Gastrocnemius medialis (tissue), 4 donors: ENCODE results near the gene IRF5. TPM values are rescaled to one million over a fixed set of nuclear protein-coding genes. Genes with fewer than 3 reads are reported as not detected.

ENCODE experiments used
- ATAC-seq, 2 donors: fragments of 150-250 bp; one replicate each; pipeline ENCODE4 v1.9.1; 2016
- DNase-seq, 2 donors: peaks; one replicate each; pipeline ENCODE4 v3.0.0-alpha.2; 2019
- H3K27ac ChIP-seq, 4 donors: fragments of 200-600 bp; sonication (generic); 1 replicate in 1 of 4; 2 replicates in 3 of 4; pipeline ENCODE4 v1.5.1; 2016 to 2018; ENCODE audit warnings: mild to moderate bottlenecking in 2 of 4, moderate library complexity in 1 of 4
- H3K27me3 ChIP-seq, 3 donors: fragments of 200-600 bp; sonication (generic) in 2 of 3; 1 replicate in 1 of 3; 2 replicates in 2 of 3; pipeline versions ENCODE4 v1.5.1 to v1.6.0; 2016 to 2019; ENCODE audit warnings: mild to moderate bottlenecking in 1 of 3, moderate library complexity in 1 of 3
- H3K36me3 ChIP-seq, 2 donors: fragments of 200-600 bp; sonication (generic) in 1 of 2; one replicate each; pipeline ENCODE4 v1.5.1; 2017 to 2018
- H3K4me1 ChIP-seq, 2 donors: fragments of 200-600 bp; sonication (generic) in 1 of 2; one replicate each; pipeline ENCODE4 v1.5.1; 2016 to 2017; ENCODE audit warnings: mild to moderate bottlenecking in 2 of 2
- H3K4me3 ChIP-seq, 4 donors: fragments of 200-600 bp; sonication (generic) in 3 of 4; 1 replicate in 1 of 4; 2 replicates in 3 of 4; pipeline ENCODE4 v1.5.1; 2016 to 2019; ENCODE audit warnings: mild to moderate bottlenecking in 2 of 4
- H3K9me3 ChIP-seq, 3 donors: fragments of 200-600 bp; sonication (generic) in 2 of 3; 1 replicate in 1 of 3; 2 replicates in 2 of 3; pipeline ENCODE4 v1.5.1; 2016 to 2019
- CTCF ChIP-seq, 5 experiments: fragments of 450-650 bp in 3 of 5; fragments of 200-600 bp in 2 of 5; sonication (generic) in 2 of 5; IDR thresholded peaks in 4 of 5; conservative IDR thresholded peaks in 1 of 5; 1 replicate in 4 of 5; 2 replicates in 1 of 5; pipeline ENCODE4 v1.5.1; 2016 to 2019; ENCODE audit warnings: antibody characterized with exemption in 5 of 5, mild to moderate bottlenecking in 3 of 5, moderate library complexity in 3 of 5
- POLR2A ChIP-seq, 2 donors: fragments of 450-650 bp; IDR thresholded peaks; one replicate each; pipeline ENCODE4 v1.6.1; 2017; ENCODE audit warnings: antibody characterized with exemption in 2 of 2, mild to moderate bottlenecking in 2 of 2, moderate library complexity in 2 of 2
- in situ Hi-C, 4 donors: fragments of 200-750 bp; cut with MboI; loops; one replicate each; pipeline versions ENCODE4 v1.15.0 to v1.8.0; 2017; ENCODE audit warnings: low sequenced_read_pairs in 4 of 4
- intact Hi-C: fragments of 100-400 bp; cut with DNase I; formaldehyde crosslinking; loops from one replicate; pipeline ENCODE4 v1.15.1; 2023; ENCODE audit warnings: low total_unique reads
- total RNA-seq, 4 donors: library from RNA; depleted of rRNA; stranded (reverse); fragments of >200 nt; gene quantifications; one replicate each; pipeline versions ENCODE4 v1.1.0 to v1.2.3, GENCODE V29; 2016

The IRF5 gene
- total RNA-seq, 4 donors from 2014 or later = 0.27 to 3.8 (median 2.8) TPM

GRCh38 chr7:128948312-128948973, 10.7 kb downstream of the IRF5 start:
- H3K4me1 ChIP-seq = no peaks in the 10 kb centered on the region
- H3K9me3 ChIP-seq = no peaks in the 10 kb centered on the region
- DNase-seq (no peak), ATAC-seq (no peak)
- no peak overlapping the region for H3K27ac ChIP-seq
- H3K27me3 ChIP-seq = no peaks in the 10 kb centered on the region
- TF ChIP-seq POLR2A (IDR thresholded peaks at IDR 0.05) = no peak
- TF ChIP-seq CTCF (IDR thresholded peaks at IDR 0.05 in 4 of 5, conservative IDR thresholded peaks at IDR 0.05 in 1 of 5) = no peak
- in situ Hi-C loops = no loop called here
- peaks cover 0 to 13% of the 10 kb centered on the region in 2 donors for H3K36me3 ChIP-seq
- H3K4me3 ChIP-seq = no peak overlapping the region
- intact Hi-C loops = no loop called here

GRCh38 chr7:128948976-128949760, 11.4 kb downstream of the IRF5 start:
- ATAC-seq (no peak), DNase-seq (no peak)
- no peak overlapping the region for H3K4me3 ChIP-seq
- H3K9me3 ChIP-seq = no peaks in the 10 kb centered on the region
- no peak overlapping the region for H3K27ac ChIP-seq
- in situ Hi-C loops (no loop called here), intact Hi-C loops (no loop called here)
- H3K36me3 ChIP-seq = peaks cover 0 to 20% of the 10 kb centered on the region in 2 donors
- no peaks in the 10 kb centered on the region for H3K27me3 ChIP-seq
- no peak for TF ChIP-seq POLR2A (IDR thresholded peaks at IDR 0.05)
- TF ChIP-seq CTCF (IDR thresholded peaks at IDR 0.05 in 4 of 5, conservative IDR thresholded peaks at IDR 0.05 in 1 of 5) = no peak
- no peaks in the 10 kb centered on the region for H3K4me1 ChIP-seq

- no peaks in the 10 kb centered on the region for H3K4me1 ChIP-seq
- H3K4me3 ChIP-seq = no peak overlapping the region
- no peak overlapping the region for H3K27ac ChIP-seq
- in situ Hi-C loops (no loop called here), intact Hi-C loops (no loop called here)
- H3K36me3 ChIP-seq = peaks cover 0 to 40% of the 10 kb centered on the region in 2 donors
- no peaks in the 10 kb centered on the region for H3K27me3 ChIP-seq
- H3K9me3 ChIP-seq = no peaks in the 10 kb centered on the region
- DNase-seq (no peak), ATAC-seq (no peak)
- TF ChIP-seq CTCF (IDR thresholded peaks at IDR 0.05 in 4 of 5, conservative IDR thresholded peaks at IDR 0.05 in 1 of 5) = no peak
- no peak for TF ChIP-seq POLR2A (IDR thresholded peaks at IDR 0.05)
These were observed 13.6 kb downstream of the IRF5 start for GRCh38 chr7:128951296-128951695.

- intact Hi-C loops (no loop called here), in situ Hi-C loops (no loop called here)
- ATAC-seq = no peak
- DNase-seq = no peak
- H3K27me3 ChIP-seq = no peaks in the 10 kb centered on the region
- H3K27ac ChIP-seq = no peak overlapping the region
- TF ChIP-seq POLR2A (IDR thresholded peaks at IDR 0.05) (no peak), CTCF (IDR thresholded peaks at IDR 0.05 in 4 of 5, conservative IDR thresholded peaks at IDR 0.05 in 1 of 5) (no peak)
- H3K9me3 ChIP-seq = no peaks in the 10 kb centered on the region
- peaks cover 0 to 63% of the 10 kb centered on the region in 2 donors for H3K36me3 ChIP-seq
- no peaks in the 10 kb centered on the region for H3K4me1 ChIP-seq
- H3K4me3 ChIP-seq = no peak overlapping the region
These were observed 16.4 kb downstream of the IRF5 start for GRCh38 chr7:128954150-128954549.
